NCI-H2196 treated with DMSO at 0.1 percent for 48 hours (cell line): ENCODE data around the gene VEGFC.

Experiments used
- DNase-seq: peaks from one replicate; lab custom pipeline; 2025; ENCODE audit not compliant: unreplicated experiment; lab: John Stamatoyannopoulos, UW

The VEGFC gene

GRCh38 chr4:176799653-176800052 lies 6.9 kb upstream of the VEGFC start:
- no peak for DNase-seq

- no peak for DNase-seq
These were observed 5.8 kb upstream of the VEGFC start for GRCh38 chr4:176798540-176798939.

- no peak for DNase-seq
These were observed 2.7 kb upstream of the VEGFC start for GRCh38 chr4:176795441-176795840.

- no peak for DNase-seq
These were observed 1.9 kb upstream of the VEGFC start for GRCh38 chr4:176794651-176795050.

GRCh38 chr4:176794151-176794550 lies 1.4 kb upstream of the VEGFC start:
- DNase-seq = no peak

- DNase-seq = no peak
These were observed 411 bp upstream of the VEGFC start for GRCh38 chr4:176793060-176793605.

- no peak for DNase-seq
These were observed 964 bp downstream of the VEGFC start for GRCh38 chr4:176791591-176792325.

- DNase-seq = no peak
These were observed 2.3 kb downstream of the VEGFC start for GRCh38 chr4:176790398-176790797.

GRCh38 chr4:176789955-176790354 lies 2.8 kb downstream of the VEGFC start:
- DNase-seq = no peak

- DNase-seq = no peak
These were observed 3.8 kb downstream of the VEGFC start for GRCh38 chr4:176788971-176789370.

- no peak for DNase-seq
These were observed 4.5 kb downstream of the VEGFC start for GRCh38 chr4:176788248-176788647.

GRCh38 chr4:176784816-176785215 lies 7.9 kb downstream of the VEGFC start:
- DNase-seq = no peak

- DNase-seq = no peak
These were observed 9.9 kb downstream of the VEGFC start for GRCh38 chr4:176782794-176783193.

- no peak for DNase-seq
These were observed 10.5 kb downstream of the VEGFC start for GRCh38 chr4:176782191-176782590.

GRCh38 chr4:176781739-176782100 lies 11.0 kb downstream of the VEGFC start:
- no peak for DNase-seq

- DNase-seq = no peak
These were observed 11.6 kb downstream of the VEGFC start for GRCh38 chr4:176780995-176781738.

GRCh38 chr4:176779421-176779820 lies 13.3 kb downstream of the VEGFC start:
- DNase-seq = no peak

- DNase-seq = no peak
These were observed 14.2 kb downstream of the VEGFC start for GRCh38 chr4:176778491-176778890.

GRCh38 chr4:176778063-176778462 lies 14.7 kb downstream of the VEGFC start:
- no peak for DNase-seq

- DNase-seq = no peak
These were observed 17.4 kb downstream of the VEGFC start for GRCh38 chr4:176775338-176775737.

GRCh38 chr4:176774852-176775251 lies 17.9 kb downstream of the VEGFC start:
- DNase-seq = no peak

GRCh38 chr4:176769514-176769913 lies 23.2 kb downstream of the VEGFC start:
- no peak for DNase-seq
